ENCODE results near the gene XPR1.

Gene XPR1

DNA sequence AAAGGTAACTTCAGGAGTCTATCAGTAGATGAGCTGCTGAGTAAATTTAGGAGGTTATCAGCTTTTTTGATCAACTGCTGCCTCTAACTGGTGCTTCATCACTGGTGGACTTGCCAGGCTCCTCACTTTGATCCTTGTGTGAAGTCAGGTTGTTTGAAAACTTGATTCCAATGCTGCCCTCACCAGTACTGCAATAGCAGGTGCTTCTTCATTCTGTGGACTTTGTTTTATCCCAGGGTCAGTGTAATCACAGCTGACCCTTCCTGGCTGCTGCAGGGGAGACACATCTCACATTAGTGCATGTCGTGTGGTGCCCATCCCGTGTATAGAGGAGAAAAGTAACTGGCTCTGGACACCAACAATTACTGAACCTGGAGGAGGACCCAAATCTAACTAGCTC lies 260.9 kb downstream of the XPR1 start:
- H3K27me3 ChIP-seq (ENCODE audit: insufficient read depth, low read length, poor library complexity, severe bottlenecking), result no peaks in the 10 kb centered on the region
- no peaks in the 10 kb centered on the region for H3F3A ChIP-seq (ENCODE audit: low read depth)
- no peaks in the 10 kb centered on the region for H3K9me2 ChIP-seq (replicated peaks; ENCODE audit: low read depth, low read length)
- no peak overlapping the region for H3K4me2 ChIP-seq (ENCODE audit: low read depth, low read length, poor library complexity, severe bottlenecking)
- no peaks in the 10 kb centered on the region for H3K79me2 ChIP-seq (ENCODE audit: insufficient read depth, low read length)
- no peaks in the 10 kb centered on the region for H4K20me1 ChIP-seq (ENCODE audit: insufficient read depth, low read length, poor library complexity, severe bottlenecking)
- H3K36me3 ChIP-seq (ENCODE audit: insufficient read depth, low read length), result no peaks in the 10 kb centered on the region
- TF ChIP-seq EZH2phosphoT487 (IDR thresholded peaks at IDR 0.05; ENCODE audit: borderline replicate concordance), result no peak
- TF ChIP-seq, protein P1, sequence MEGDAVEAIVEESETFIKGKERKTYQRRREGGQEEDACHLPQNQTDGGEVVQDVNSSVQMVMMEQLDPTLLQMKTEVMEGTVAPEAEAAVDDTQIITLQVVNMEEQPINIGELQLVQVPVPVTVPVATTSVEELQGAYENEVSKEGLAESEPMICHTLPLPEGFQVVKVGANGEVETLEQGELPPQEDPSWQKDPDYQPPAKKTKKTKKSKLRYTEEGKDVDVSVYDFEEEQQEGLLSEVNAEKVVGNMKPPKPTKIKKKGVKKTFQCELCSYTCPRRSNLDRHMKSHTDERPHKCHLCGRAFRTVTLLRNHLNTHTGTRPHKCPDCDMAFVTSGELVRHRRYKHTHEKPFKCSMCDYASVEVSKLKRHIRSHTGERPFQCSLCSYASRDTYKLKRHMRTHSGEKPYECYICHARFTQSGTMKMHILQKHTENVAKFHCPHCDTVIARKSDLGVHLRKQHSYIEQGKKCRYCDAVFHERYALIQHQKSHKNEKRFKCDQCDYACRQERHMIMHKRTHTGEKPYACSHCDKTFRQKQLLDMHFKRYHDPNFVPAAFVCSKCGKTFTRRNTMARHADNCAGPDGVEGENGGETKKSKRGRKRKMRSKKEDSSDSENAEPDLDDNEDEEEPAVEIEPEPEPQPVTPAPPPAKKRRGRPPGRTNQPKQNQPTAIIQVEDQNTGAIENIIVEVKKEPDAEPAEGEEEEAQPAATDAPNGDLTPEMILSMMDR (conservative IDR thresholded peaks at IDR 0.05; ENCODE audit: low read length), result no peak
- no peak overlapping the region for H2AFZ ChIP-seq (ENCODE audit: low read length)
- H3K9me3 ChIP-seq (ENCODE audit: insufficient read depth, low read depth, low read length), result no peaks in the 10 kb centered on the region
- H3K4me3 ChIP-seq (ENCODE audit: low read length, poor library complexity, severe bottlenecking), result no peak overlapping the region
- no peak overlapping the region for H3K9ac ChIP-seq (ENCODE audit: low read depth, low read length, poor library complexity, severe bottlenecking)
- H3K4me1 ChIP-seq (ENCODE audit: insufficient read depth, low read length, poor library complexity, severe bottlenecking), result no peaks in the 10 kb centered on the region

DNA sequence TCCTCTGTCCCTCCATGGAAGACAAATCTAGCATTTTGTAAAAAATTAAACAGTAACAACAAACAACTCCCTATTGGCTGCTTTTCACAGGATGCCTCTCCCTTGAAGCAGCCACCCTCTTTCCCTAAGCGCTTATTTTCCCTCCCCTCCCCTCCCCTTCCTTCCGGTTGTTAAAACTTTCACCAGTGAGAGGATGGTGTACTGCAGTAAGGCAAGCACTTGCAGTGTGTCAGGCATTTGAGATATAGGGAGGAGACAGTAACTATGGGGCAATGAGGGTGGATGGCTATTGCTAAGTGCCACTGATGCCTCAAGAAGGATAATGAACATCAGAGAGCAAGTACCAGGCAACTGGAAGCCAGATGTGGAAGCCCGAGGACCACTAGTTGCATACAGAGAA lies 261.8 kb downstream of the XPR1 start:
- H3K9me3 ChIP-seq (ENCODE audit: insufficient read depth, low read depth, low read length), result no peaks in the 10 kb centered on the region
- no peaks in the 10 kb centered on the region for H3K79me2 ChIP-seq (ENCODE audit: insufficient read depth, low read length)
- H3K4me3 ChIP-seq (ENCODE audit: low read length, poor library complexity, severe bottlenecking), result no peak overlapping the region
- TF ChIP-seq, protein P1 (conservative IDR thresholded peaks at IDR 0.05; ENCODE audit: low read length), result no peak
- no peak for TF ChIP-seq EZH2phosphoT487 (IDR thresholded peaks at IDR 0.05; ENCODE audit: borderline replicate concordance)
- no peak overlapping the region for H3K9ac ChIP-seq (ENCODE audit: low read depth, low read length, poor library complexity, severe bottlenecking)
- H3K27me3 ChIP-seq (ENCODE audit: insufficient read depth, low read length, poor library complexity, severe bottlenecking), result no peaks in the 10 kb centered on the region
- no peaks in the 10 kb centered on the region for H3F3A ChIP-seq (ENCODE audit: low read depth)
- no peaks in the 10 kb centered on the region for H4K20me1 ChIP-seq (ENCODE audit: insufficient read depth, low read length, poor library complexity, severe bottlenecking)
- no peaks in the 10 kb centered on the region for H3K4me1 ChIP-seq (ENCODE audit: insufficient read depth, low read length, poor library complexity, severe bottlenecking)
- H2AFZ ChIP-seq (ENCODE audit: low read length), result no peak overlapping the region
- H3K36me3 ChIP-seq (ENCODE audit: insufficient read depth, low read length), result no peaks in the 10 kb centered on the region
- H3K9me2 ChIP-seq (replicated peaks; ENCODE audit: low read depth, low read length), result no peaks in the 10 kb centered on the region
- H3K4me2 ChIP-seq (ENCODE audit: low read depth, low read length, poor library complexity, severe bottlenecking), result no peak overlapping the region

DNA sequence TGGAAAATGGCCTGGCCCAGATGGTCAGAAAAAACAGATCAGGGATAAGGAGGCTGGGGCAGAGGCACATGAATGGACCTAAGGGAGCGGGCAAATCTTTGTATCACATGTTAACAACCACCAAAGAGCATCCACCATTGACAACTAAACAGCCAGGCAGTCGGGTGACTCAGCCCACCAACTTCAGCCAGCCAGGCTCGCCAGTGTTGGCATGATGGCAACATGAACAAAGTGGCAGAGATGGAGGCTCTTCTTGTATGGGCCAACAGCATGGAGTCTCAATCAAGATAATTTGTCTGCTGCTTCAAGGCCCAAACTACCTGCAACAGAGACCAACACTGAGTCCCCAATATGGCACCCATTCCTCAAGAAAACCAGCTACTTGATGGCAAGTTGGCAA lies 264.3 kb downstream of the XPR1 start:
- no peaks in the 10 kb centered on the region for H4K20me1 ChIP-seq (ENCODE audit: insufficient read depth, low read length, poor library complexity, severe bottlenecking)
- H3K9ac ChIP-seq (ENCODE audit: low read depth, low read length, poor library complexity, severe bottlenecking), result no peak overlapping the region
- no peaks in the 10 kb centered on the region for H3K79me2 ChIP-seq (ENCODE audit: insufficient read depth, low read length)
- H3K4me1 ChIP-seq (ENCODE audit: insufficient read depth, low read length, poor library complexity, severe bottlenecking), result no peaks in the 10 kb centered on the region
- TF ChIP-seq, protein P1 (conservative IDR thresholded peaks at IDR 0.05; ENCODE audit: low read length), result no peak
- no peak for TF ChIP-seq EZH2phosphoT487 (IDR thresholded peaks at IDR 0.05; ENCODE audit: borderline replicate concordance)
- no peak overlapping the region for H3K4me3 ChIP-seq (ENCODE audit: low read length, poor library complexity, severe bottlenecking)
- H3F3A ChIP-seq (ENCODE audit: low read depth), result no peaks in the 10 kb centered on the region
- no peak overlapping the region for H2AFZ ChIP-seq (ENCODE audit: low read length)
- H3K36me3 ChIP-seq (ENCODE audit: insufficient read depth, low read length), result no peaks in the 10 kb centered on the region
- H3K9me3 ChIP-seq (ENCODE audit: insufficient read depth, low read depth, low read length), result no peaks in the 10 kb centered on the region
- H3K9me2 ChIP-seq (replicated peaks; ENCODE audit: low read depth, low read length), result no peaks in the 10 kb centered on the region
- no peak overlapping the region for H3K4me2 ChIP-seq (ENCODE audit: low read depth, low read length, poor library complexity, severe bottlenecking)
- no peaks in the 10 kb centered on the region for H3K27me3 ChIP-seq (ENCODE audit: insufficient read depth, low read length, poor library complexity, severe bottlenecking)

Measured in Loucy (cell line).